Activated CD4-positive, alpha-beta T cell treated with anti-CD3 and anti-CD28 coated beads for 36 hours (primary cell): ENCODE measurements around the gene DEPDC7. TPM values are rescaled to one million over a fixed set of nuclear protein-coding genes. Genes with fewer than 3 reads are reported as not detected.

Experiments
- ATAC-seq: fragments of 200-7000 bp; cut with Tn5 transposase; one replicate; pipeline ENCODE4 v1.10.0; 2021; ENCODE audit warnings: mild to moderate bottlenecking, moderate library complexity
- CTCF ChIA-PET: fragments of 350-600 bp; sonication (Branson Sonifier 250); formaldehyde crosslinking; loops from one replicate; lab custom pipeline; 2021; ENCODE audit warnings: antibody characterized with exemption; lab: Charles Lee
- POLR2A ChIA-PET: fragments of 350-600 bp; sonication (Branson Sonifier 250); formaldehyde crosslinking; loops from one replicate; lab custom pipeline; 2021; ENCODE audit warnings: antibody characterized with exemption, inconsistent platforms; lab: Charles Lee
- DNase-seq: peaks from one replicate; pipeline ENCODE4 v3.0.0-alpha.2; 2020
- H3K27ac Mint-ChIP-seq: one replicate; pipeline ENCODE4 v1.8.0; 2021; ENCODE audit warnings: mixed read lengths
- H3K27me3 Mint-ChIP-seq: one replicate; pipeline ENCODE4 v1.8.0; 2021; ENCODE audit warnings: mixed read lengths
- H3K36me3 Mint-ChIP-seq: one replicate; pipeline ENCODE4 v1.8.0; 2021; ENCODE audit warnings: low read depth, mixed read lengths
- H3K4me1 Mint-ChIP-seq: one replicate; pipeline ENCODE4 v1.8.0; 2021; ENCODE audit warnings: mixed read lengths
- H3K4me3 Mint-ChIP-seq: one replicate; pipeline ENCODE4 v1.8.0; 2021; ENCODE audit warnings: mild to moderate bottlenecking, moderate library complexity, mixed read lengths
- H3K9me3 Mint-ChIP-seq: one replicate; pipeline ENCODE4 v1.8.0; 2021; ENCODE audit warnings: low read depth, mixed read lengths
- intact Hi-C, 2 experiments: fragments of 100-400 bp; cut with DNase I in 1 of 2; cut with micrococcal nuclease in 1 of 2; formaldehyde crosslinking; loops; one replicate each; pipeline versions ENCODE4 v1.14.2 to v1.15.1; 2022 to 2024; cut with DNase I, micrococcal nuclease
- total RNA-seq, 2 experiments: library from RNA; stranded (reverse); gene quantifications; one replicate each; pipeline ENCODE4 v1.2.3, GENCODE V29; 2021

Gene DEPDC7
- total RNA-seq, 2 experiments from 2014 or later = 2.0 to 2.3 TPM

GRCh38 chr11:33000181-33000580 lies 15.5 kb upstream of the DEPDC7 start:
- peaks cover 2% of the 10 kb centered on the region for H3K36me3 Mint-ChIP-seq
- no peak overlapping the region for H3K27ac Mint-ChIP-seq
- intact Hi-C loops = no loop called here
- peaks cover 9% of the 10 kb centered on the region for H3K4me1 Mint-ChIP-seq
- H3K9me3 Mint-ChIP-seq = peaks cover 8% of the 10 kb centered on the region
- CTCF ChIA-PET = interaction anchor here (0.6 to 1.9 kb wide), 2 partner anchors 23 to 65 kb away, joined by 3 to 4 read pairs; no protein-coding TSS in a partner anchor
- no peak for ATAC-seq
- H3K4me3 Mint-ChIP-seq = no peak overlapping the region
- POLR2A ChIA-PET = no interaction called here
- no peak for DNase-seq
- H3K27me3 Mint-ChIP-seq = peaks cover 10% of the 10 kb centered on the region

- H3K9me3 Mint-ChIP-seq = peaks cover 8% of the 10 kb centered on the region
- POLR2A ChIA-PET = no interaction called here
- peaks cover 20% of the 10 kb centered on the region for H3K4me1 Mint-ChIP-seq
- H3K36me3 Mint-ChIP-seq = peaks cover 2% of the 10 kb centered on the region
- intact Hi-C loops = no loop called here
- DNase-seq (no peak), ATAC-seq (no peak)
- H3K27me3 Mint-ChIP-seq = peaks cover 9% of the 10 kb centered on the region
- CTCF ChIA-PET = interaction anchor here (1.9 kb wide), 1 partner anchor 64 kb away, joined by 4 read pairs; no protein-coding TSS in a partner anchor
- no peak overlapping the region for H3K4me3 Mint-ChIP-seq
- H3K27ac Mint-ChIP-seq = no peak overlapping the region
Observed at GRCh38 chr11:33001281-33001680, 14.4 kb upstream of the DEPDC7 start.

- DNase-seq = no peak
- ATAC-seq = no peak
- ChIA-PET CTCF (interaction anchor here (1.9 kb wide), 1 partner anchor 63 kb away, joined by 4 read pairs; no protein-coding TSS in a partner anchor), POLR2A (no interaction called here)
- no peak overlapping the region for H3K4me3 Mint-ChIP-seq
- H3K27me3 Mint-ChIP-seq = peaks cover 13% of the 10 kb centered on the region
- peaks cover 25% of the 10 kb centered on the region for H3K4me1 Mint-ChIP-seq
- intact Hi-C loops = no loop called here
- H3K27ac Mint-ChIP-seq = no peak overlapping the region
- H3K36me3 Mint-ChIP-seq = peaks cover 2% of the 10 kb centered on the region
- H3K9me3 Mint-ChIP-seq = peaks cover 8% of the 10 kb centered on the region
Observed at GRCh38 chr11:33001751-33002542, 13.7 kb upstream of the DEPDC7 start.

- Mint-ChIP-seq H3K27ac (no peak overlapping the region), H3K36me3 (no peaks in the 10 kb centered on the region), H3K4me3 (no peak overlapping the region), H3K4me1 (peaks cover 28% of the 10 kb centered on the region), H3K27me3 (peaks cover 14% of the 10 kb centered on the region), H3K9me3 (no peaks in the 10 kb centered on the region)
- peak; percentile 18 for DNase-seq
- CTCF ChIA-PET = no interaction called here
- POLR2A ChIA-PET = no interaction called here
- intact Hi-C loops = no loop called here
- peak; percentile 65 for ATAC-seq
Observed at GRCh38 chr11:33005175-33005574, 10.5 kb upstream of the DEPDC7 start.

GRCh38 chr11:33006010-33006409 lies 9.7 kb upstream of the DEPDC7 start:
- no peaks in the 10 kb centered on the region for H3K36me3 Mint-ChIP-seq
- CTCF ChIA-PET = interaction anchor here (1.0 kb wide), 1 partner anchor 60 kb away, joined by 3 read pairs; no protein-coding TSS in a partner anchor
- ATAC-seq (no peak), DNase-seq (no peak)
- H3K27me3 Mint-ChIP-seq = peaks cover 17% of the 10 kb centered on the region
- intact Hi-C loops = no loop called here
- no peak overlapping the region for H3K4me3 Mint-ChIP-seq
- POLR2A ChIA-PET = no interaction called here
- H3K4me1 Mint-ChIP-seq = peaks cover 32% of the 10 kb centered on the region
- H3K9me3 Mint-ChIP-seq = no peaks in the 10 kb centered on the region
- H3K27ac Mint-ChIP-seq = no peak overlapping the region

- peaks cover 46% of the 10 kb centered on the region for H3K4me1 Mint-ChIP-seq
Observed at GRCh38 chr11:33013755-33014154, 1.9 kb upstream of the DEPDC7 start.

GRCh38 chr11:33016654-33017053 lies 976 bp downstream of the DEPDC7 start:
- H3K4me3 Mint-ChIP-seq = peak overlapping the region; percentile 75
- no peak overlapping the region for H3K27ac Mint-ChIP-seq
- H3K36me3 Mint-ChIP-seq = no peaks in the 10 kb centered on the region
- ChIA-PET CTCF (interaction anchor here (0.9 to 1.5 kb wide), 7 partner anchors 17 to 145 kb away, joined by 3 to 6 read pairs (median 4); partner anchors contain the start of gene CSTF3), POLR2A (interaction anchor here (1.1 kb wide), 1 partner anchor 22 kb away, joined by 6 read pairs; the partner anchor contains the start of gene TCP11L1)
- H3K27me3 Mint-ChIP-seq = peaks cover 29% of the 10 kb centered on the region
- DNase-seq (no peak), ATAC-seq (no peak)
- H3K9me3 Mint-ChIP-seq = no peaks in the 10 kb centered on the region
- H3K4me1 Mint-ChIP-seq = peaks cover 42% of the 10 kb centered on the region
- intact Hi-C loops = loop anchor here in 1 of 2 experiments (5.0 kb wide), 1 partner anchor 434 kb away; the partner anchor contains the start of gene EIF3M

More at GRCh38 chr11:33013755-33014154, 1.9 kb upstream of the DEPDC7 start:
- ATAC-seq (no peak), DNase-seq (no peak)
- ChIA-PET CTCF (interaction anchor here (0.6 kb wide), 1 partner anchor 33 kb away, joined by 4 read pairs; no protein-coding TSS in a partner anchor), POLR2A (no interaction called here)
- Mint-ChIP-seq H3K27me3 (peaks cover 34% of the 10 kb centered on the region), H3K27ac (no peak overlapping the region), H3K4me3 (no peak overlapping the region), H3K36me3 (no peaks in the 10 kb centered on the region), H3K9me3 (no peaks in the 10 kb centered on the region)
- intact Hi-C loops = loop anchor here in 1 of 2 experiments (5.0 kb wide), 2 partner anchors 51 to 244 kb away; partner anchors contain the start of gene HIPK3

GRCh38 chr11:33017478-33017877 lies 1.8 kb downstream of the DEPDC7 start:
- ATAC-seq (no peak), DNase-seq (no peak)
- H3K9me3 Mint-ChIP-seq = no peaks in the 10 kb centered on the region
- intact Hi-C loops = loop anchor here in 1 of 2 experiments (5.0 kb wide), 1 partner anchor 435 kb away; the partner anchor contains the start of gene EIF3M
- ChIA-PET CTCF (no interaction called here), POLR2A (no interaction called here)
- no peak overlapping the region for H3K27ac Mint-ChIP-seq
- H3K36me3 Mint-ChIP-seq = no peaks in the 10 kb centered on the region
- H3K4me1 Mint-ChIP-seq = peaks cover 40% of the 10 kb centered on the region
- H3K4me3 Mint-ChIP-seq = no peak overlapping the region
- peaks cover 29% of the 10 kb centered on the region for H3K27me3 Mint-ChIP-seq

GRCh38 chr11:33017965-33018364 lies 2.3 kb downstream of the DEPDC7 start:
- DNase-seq (no peak), ATAC-seq (no peak)
- intact Hi-C loops = loop anchor here in 1 of 2 experiments (5.0 kb wide), 1 partner anchor 436 kb away; the partner anchor contains the start of gene EIF3M
- no peaks in the 10 kb centered on the region for H3K9me3 Mint-ChIP-seq
- H3K4me3 Mint-ChIP-seq = no peak overlapping the region
- H3K27ac Mint-ChIP-seq = no peak overlapping the region
- H3K36me3 Mint-ChIP-seq = no peaks in the 10 kb centered on the region
- ChIA-PET CTCF (no interaction called here), POLR2A (no interaction called here)
- peaks cover 29% of the 10 kb centered on the region for H3K27me3 Mint-ChIP-seq
- H3K4me1 Mint-ChIP-seq = peaks cover 35% of the 10 kb centered on the region

GRCh38 chr11:33018840-33019239 lies 3.2 kb downstream of the DEPDC7 start:
- Mint-ChIP-seq H3K4me3 (no peak overlapping the region), H3K27ac (no peak overlapping the region), H3K36me3 (no peaks in the 10 kb centered on the region), H3K4me1 (peaks cover 31% of the 10 kb centered on the region), H3K9me3 (no peaks in the 10 kb centered on the region), H3K27me3 (peaks cover 29% of the 10 kb centered on the region)
- DNase-seq (no peak), ATAC-seq (no peak)
- POLR2A ChIA-PET = interaction anchor here (0.6 kb wide), 1 partner anchor 261 kb away, joined by 3 read pairs; no protein-coding TSS in a partner anchor
- CTCF ChIA-PET = no interaction called here
- intact Hi-C loops = loop anchor here in 1 of 2 experiments (5.0 kb wide), 1 partner anchor 437 kb away; the partner anchor contains the start of gene EIF3M

GRCh38 chr11:33021501-33021900 lies 5.8 kb downstream of the DEPDC7 start:
- no peaks in the 10 kb centered on the region for H3K36me3 Mint-ChIP-seq
- peaks cover 18% of the 10 kb centered on the region for H3K27me3 Mint-ChIP-seq
- peak; percentile 9 for ATAC-seq
- no peak for DNase-seq
- intact Hi-C loops = no loop called here
- no peaks in the 10 kb centered on the region for H3K9me3 Mint-ChIP-seq
- peaks cover 22% of the 10 kb centered on the region for H3K4me1 Mint-ChIP-seq
- ChIA-PET POLR2A (interaction anchor here (1.6 kb wide), 1 partner anchor 18 kb away, joined by 5 read pairs; the partner anchor contains the start of gene TCP11L1), CTCF (interaction anchor here (0.7 to 2.2 kb wide), 4 partner anchors 36 to 72 kb away, joined by 3 to 16 read pairs (median 4); no protein-coding TSS in a partner anchor)
- H3K27ac Mint-ChIP-seq = no peak overlapping the region
- H3K4me3 Mint-ChIP-seq = no peak overlapping the region
